Endothelial cell of umbilical vein (primary cell): ENCODE data around the gene CHN1. TPM values are rescaled to one million over a fixed set of nuclear protein-coding genes. Genes with fewer than 3 reads are reported as not detected.

Experiments
- BruUV-seq: library from RNA; stranded (reverse); fragments of 400-500 nt; replicated peaks from 2 replicates; lab custom pipeline; 2021; lab: Mats Ljungman, UMichigan
- CTCF ChIA-PET: fragments of 300-600, 350-600 bp; sonication (Branson Sonifier 250); formaldehyde crosslinking; loops from one replicate; lab custom pipeline; 2021; ENCODE audit warnings: antibody characterized with exemption, inconsistent platforms; lab: Charles Lee
- POLR2A ChIA-PET: fragments of 300-600, 350-600 bp; sonication (Branson Sonifier 250); formaldehyde crosslinking; loops from one replicate; lab custom pipeline; 2021; ENCODE audit warnings: antibody characterized with exemption, inconsistent platforms; lab: Charles Lee
- DNase-seq: peaks from one replicate; pipeline ENCODE4 v3.0.0-alpha.2; 2011; ENCODE audit warnings: low read depth, low spot score
- FAIRE-seq: peaks from 2 replicates; lab custom pipeline; 2011; peaks lifted over from hg19 to GRCh38; lab: Jason Lieb, UNC
- H2AFZ ChIP-seq: 2 replicates; pipeline ENCODE4 v1.6.0; 2012; ENCODE audit warnings: low read depth, low read length, control low read depth, inconsistent platforms
- H3K27ac ChIP-seq: 2 replicates; pipeline ENCODE4 v1.5.1; 2011; ENCODE audit warnings: low read depth, mild to moderate bottlenecking, control low read depth, low read length, moderate library complexity; ENCODE audit not compliant: insufficient read depth
- H3K27me3 ChIP-seq, 2 experiments: 2 replicates each; pipeline versions ENCODE4 v1.6.0 to v1.6.1; 2011; ENCODE audit warnings: low read length in 2 of 2, mixed read lengths in 1 of 2; ENCODE audit not compliant: control insufficient read depth in 2 of 2, insufficient read depth in 2 of 2
- H3K36me3 ChIP-seq, 2 experiments: 2 replicates in 1 of 2; 3 replicates in 1 of 2; pipeline ENCODE4 v1.5.1; 2011; ENCODE audit warnings: low read length in 2 of 2, mild to moderate bottlenecking in 1 of 2, moderate library complexity in 1 of 2; ENCODE audit not compliant: control insufficient read depth in 2 of 2, insufficient read depth in 2 of 2; ENCODE audit errors: extremely low read depth in 1 of 2
- H3K4me1 ChIP-seq: 3 replicates; pipeline ENCODE4 v1.5.1; 2011; ENCODE audit warnings: mild to moderate bottlenecking, low read length; ENCODE audit not compliant: control insufficient read depth, insufficient read depth; ENCODE audit errors: extremely low read depth
- H3K4me2 ChIP-seq: 2 replicates; pipeline ENCODE4 v1.6.1; 2011; ENCODE audit warnings: low read length, control low read depth, mixed read lengths; ENCODE audit not compliant: insufficient read depth
- H3K4me3 ChIP-seq, 3 experiments: fragments of 200-600 bp in 1 of 3; sonication (generic), shearing (Covaris generic) in 1 of 3; replicated peaks in 1 of 3; 2 replicates each; pipeline ENCODE4 v1.5.1; 2011 to 2016; ENCODE audit warnings: control low read depth in 3 of 3, low read length in 3 of 3, mild to moderate bottlenecking in 2 of 3, inconsistent platforms in 1 of 3, low read depth in 1 of 3, moderate library complexity in 1 of 3; ENCODE audit not compliant: insufficient read depth in 1 of 3
- H3K79me2 ChIP-seq: 2 replicates; pipeline ENCODE4 v1.6.0; 2012; ENCODE audit warnings: low read length, inconsistent platforms; ENCODE audit not compliant: control insufficient read depth, insufficient read depth
- H3K9ac ChIP-seq: replicated peaks from 2 replicates; pipeline ENCODE3; 2011; ENCODE audit warnings: low read length, control low read depth; ENCODE audit not compliant: insufficient read depth; ENCODE audit errors: extremely low read depth
- H3K9me1 ChIP-seq: replicated peaks from 3 replicates; pipeline ENCODE4 v1.6.0; 2011; ENCODE audit warnings: mild to moderate bottlenecking, low read length; ENCODE audit not compliant: control insufficient read depth, insufficient read depth; ENCODE audit errors: extremely low read depth
- H3K9me3 ChIP-seq: replicated peaks from 2 replicates; pipeline ENCODE4 v1.5.1; 2012; ENCODE audit warnings: low read length, inconsistent platforms; ENCODE audit not compliant: control insufficient read depth, insufficient read depth
- H4K20me1 ChIP-seq: replicated peaks from 2 replicates; pipeline ENCODE3; 2011; ENCODE audit warnings: mild to moderate bottlenecking, low read length; ENCODE audit not compliant: control insufficient read depth, insufficient read depth; ENCODE audit errors: extremely low read depth
- CTCF ChIP-seq, 2 donors: IDR thresholded peaks; 1 replicate in 1 of 2; 2 replicates in 1 of 2; pipeline ENCODE4 v1.5.1; 2011; ENCODE audit warnings: low read length in 2 of 2, mild to moderate bottlenecking in 2 of 2, moderate library complexity in 2 of 2, control low read depth in 1 of 2, inconsistent platforms in 1 of 2, low read depth in 1 of 2; ENCODE audit not compliant: insufficient read depth in 1 of 2; ENCODE audit errors: extremely low read depth in 1 of 2
- EZH2 ChIP-seq: IDR thresholded peaks from 2 replicates; pipeline ENCODE4 v1.6.1; 2012; ENCODE audit warnings: borderline replicate concordance, low read depth, mild to moderate bottlenecking, moderate library complexity, low read length, inconsistent platforms; ENCODE audit not compliant: severe bottlenecking
- FOS ChIP-seq: IDR thresholded peaks from 2 replicates; pipeline ENCODE4 v1.6.1; 2011; ENCODE audit warnings: mild to moderate bottlenecking, low read length, moderate library complexity, borderline replicate concordance; ENCODE audit not compliant: insufficient read depth
- GATA2 ChIP-seq: IDR thresholded peaks from 2 replicates; pipeline ENCODE4 v1.7.0; 2011; ENCODE audit warnings: low read depth, mild to moderate bottlenecking, moderate library complexity, mixed read lengths, low read length; ENCODE audit not compliant: insufficient read length, insufficient read depth
- JUN ChIP-seq: IDR thresholded peaks from 2 replicates; pipeline ENCODE4 v1.6.1; 2011; ENCODE audit warnings: borderline replicate concordance, low read depth; ENCODE audit not compliant: insufficient read length, insufficient read depth
- MAX ChIP-seq: IDR thresholded peaks from 2 replicates; pipeline ENCODE4 v1.6.1; 2011; ENCODE audit not compliant: insufficient read depth, insufficient read length
- MYC ChIP-seq: IDR thresholded peaks from one replicate; pipeline ENCODE4 v1.6.1; 2011; ENCODE audit warnings: mild to moderate bottlenecking, low read depth, low read length
- POLR2A ChIP-seq: IDR thresholded peaks from 2 replicates; pipeline ENCODE4 v1.6.1; 2012; ENCODE audit warnings: low read depth, mild to moderate bottlenecking, control low read depth, low read length
- POLR2AphosphoS5 ChIP-seq: IDR thresholded peaks from 2 replicates; pipeline ENCODE4 v1.6.1; 2012; ENCODE audit warnings: low read depth, mild to moderate bottlenecking, control low read depth, low read length, moderate library complexity; ENCODE audit not compliant: insufficient read depth
- dilution Hi-C: fragments of 300-500 bp; cut with MboI; formaldehyde crosslinking; loops from one replicate; pipeline ENCODE4 v1.15.0; 2019; ENCODE audit warnings: low sequenced_read_pairs; ENCODE audit not compliant: extremely low pct_ligation_motif_present
- intact Hi-C: fragments of 100-400 bp; cut with micrococcal nuclease; formaldehyde crosslinking; loops from one replicate; pipeline ENCODE4 v1.10.0; 2022
- polyA plus RNA-seq, 4 experiments: library from polyadenylated mRNA; depleted of rRNA in 3 of 4; stranded (reverse) in 3 of 4; unstranded in 1 of 4; fragments of >200 nt; gene quantifications; 2 replicates each; pipeline versions ENCODE4 v1.2.1 to v1.2.3, GENCODE V29; 2011 to 2012; ENCODE audit warnings: missing spikeins in 1 of 4
- total RNA-seq: library from RNA; stranded (reverse); gene quantifications from 2 replicates; pipeline ENCODE4 v1.2.3, GENCODE V29; 2021

Gene CHN1
- total and polyA plus RNA-seq, 2 donors (not counting 3 experiments of a cell fraction or from before 2014, with no cell fraction given) = 23.3 to 24.9 TPM

DNA sequence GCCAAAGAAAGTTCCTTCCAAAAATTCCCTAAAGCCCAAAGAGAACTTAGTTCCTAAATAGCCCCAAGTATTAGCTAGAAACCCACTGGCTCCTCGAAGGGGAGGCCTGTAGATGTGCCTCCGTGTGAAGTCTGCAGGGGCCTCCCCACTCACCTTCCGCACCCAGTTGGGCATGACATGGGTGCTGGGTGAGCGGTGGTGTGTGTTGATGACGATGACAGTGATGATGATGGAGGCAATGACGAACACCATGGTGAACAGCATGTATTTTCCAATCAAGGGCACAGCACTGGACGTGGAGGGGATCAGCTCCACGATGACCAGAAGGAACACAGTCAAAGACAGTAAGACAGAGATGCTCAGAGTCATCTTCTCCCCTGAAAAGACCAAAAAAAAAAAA, 255.4 kb downstream of the CHN1 start:
- no peaks in the 10 kb centered on the region for H3K36me3 ChIP-seq
- H3K9me3 ChIP-seq = no peaks in the 10 kb centered on the region
- CTCF ChIA-PET = interaction anchor here (0.6 to 5.1 kb wide), 19 partner anchors 9 to 579 kb away, joined by 3 to 97 read pairs (median 5); partner anchors contain the start of genes CHN1 and CHRNA1
- POLR2A ChIA-PET = no interaction called here
- DNase-seq (no peak), FAIRE-seq (no peak)
- no peak overlapping the region for H3K4me3 ChIP-seq
- BruUV-seq = no TSS peak
- dilution Hi-C loops = no loop called here
- peaks cover 0 to 2% of the 10 kb centered on the region in 2 experiments for H3K27me3 ChIP-seq
- no peak overlapping the region for H3K27ac ChIP-seq
- H3K9ac ChIP-seq = no peak overlapping the region
- H3K4me2 ChIP-seq = no peak overlapping the region
- intact Hi-C loops = loop anchor here (1.0 to 5.0 kb wide), 5 partner anchors 13 to 241 kb away; no protein-coding TSS in a partner anchor
- H3K79me2 ChIP-seq = no peaks in the 10 kb centered on the region
- TF ChIP-seq POLR2AphosphoS5 (no peak), MYC (no peak), GATA2 (no peak), MAX (no peak), JUN (no peak), POLR2A (no peak), EZH2 (no peak), CTCF (IDR thresholded peaks at IDR 0.05; ENCODE audit: extremely low read depth in 1 of 2, insufficient read depth in 1 of 2, low read depth in 1 of 2, low read length in 2 of 2) (no peak), FOS (no peak)
- H2AFZ ChIP-seq = no peak overlapping the region
- no peaks in the 10 kb centered on the region for H3K4me1 ChIP-seq
- H3K9me1 ChIP-seq = no peaks in the 10 kb centered on the region
- no peaks in the 10 kb centered on the region for H4K20me1 ChIP-seq
